ENCODE measurements around the gene U2SURP.

The U2SURP gene

DNA sequence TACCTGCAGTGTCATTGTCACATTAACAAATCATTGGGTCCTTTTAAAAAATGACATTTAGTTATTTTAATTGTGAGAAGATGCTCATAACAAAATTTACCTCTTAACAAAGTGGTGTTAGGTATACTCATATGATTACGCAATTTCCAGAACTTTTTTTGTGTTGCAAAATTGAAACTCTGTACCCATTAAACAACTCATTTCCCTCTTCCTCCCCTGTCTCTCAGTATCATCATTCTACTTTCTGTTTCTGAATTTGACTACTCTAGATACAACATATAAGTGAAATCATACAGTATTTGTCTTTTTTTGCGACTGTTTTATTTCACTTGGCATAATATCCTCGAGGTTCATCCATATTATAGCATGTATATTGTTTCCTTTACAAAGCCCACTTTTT, 59.5 kb downstream of the U2SURP start:
- H3K27ac ChIP-seq: no peak overlapping the region
- H3K4me2 ChIP-seq: peak overlapping the region; percentile 27
- no peak overlapping the region for H3K9ac ChIP-seq
- no peaks in the 10 kb centered on the region for H4K20me1 ChIP-seq (ENCODE audit: insufficient read depth)
- peaks cover 17% of the 10 kb centered on the region for H3K4me1 ChIP-seq (ENCODE audit: low read depth, poor library complexity, severe bottlenecking)
- peak overlapping the region; percentile 20 for H3K4me3 ChIP-seq (IDR thresholded peaks at IDR 0.05; ENCODE audit: insufficient read depth, low read depth, low read length)
- H3K36me3 ChIP-seq (ENCODE audit: insufficient read depth): peaks cover 4% of the 10 kb centered on the region
- TF ChIP-seq, protein P1, sequence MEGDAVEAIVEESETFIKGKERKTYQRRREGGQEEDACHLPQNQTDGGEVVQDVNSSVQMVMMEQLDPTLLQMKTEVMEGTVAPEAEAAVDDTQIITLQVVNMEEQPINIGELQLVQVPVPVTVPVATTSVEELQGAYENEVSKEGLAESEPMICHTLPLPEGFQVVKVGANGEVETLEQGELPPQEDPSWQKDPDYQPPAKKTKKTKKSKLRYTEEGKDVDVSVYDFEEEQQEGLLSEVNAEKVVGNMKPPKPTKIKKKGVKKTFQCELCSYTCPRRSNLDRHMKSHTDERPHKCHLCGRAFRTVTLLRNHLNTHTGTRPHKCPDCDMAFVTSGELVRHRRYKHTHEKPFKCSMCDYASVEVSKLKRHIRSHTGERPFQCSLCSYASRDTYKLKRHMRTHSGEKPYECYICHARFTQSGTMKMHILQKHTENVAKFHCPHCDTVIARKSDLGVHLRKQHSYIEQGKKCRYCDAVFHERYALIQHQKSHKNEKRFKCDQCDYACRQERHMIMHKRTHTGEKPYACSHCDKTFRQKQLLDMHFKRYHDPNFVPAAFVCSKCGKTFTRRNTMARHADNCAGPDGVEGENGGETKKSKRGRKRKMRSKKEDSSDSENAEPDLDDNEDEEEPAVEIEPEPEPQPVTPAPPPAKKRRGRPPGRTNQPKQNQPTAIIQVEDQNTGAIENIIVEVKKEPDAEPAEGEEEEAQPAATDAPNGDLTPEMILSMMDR (conservative IDR thresholded peaks at IDR 0.05; ENCODE audit: low read depth, low read length): no peak
- H3K79me2 ChIP-seq (ENCODE audit: insufficient read depth, low read depth): no peaks in the 10 kb centered on the region
- no peaks in the 10 kb centered on the region for H3K27me3 ChIP-seq (ENCODE audit: insufficient read depth, low read depth)
- no peak overlapping the region for H2AFZ ChIP-seq (ENCODE audit: low read depth)

- Histone ChIP-seq H4K20me1 (ENCODE audit: insufficient read depth) (no peaks in the 10 kb centered on the region), H3K27ac (no peak overlapping the region), H3K36me3 (ENCODE audit: insufficient read depth) (no peaks in the 10 kb centered on the region), H2AFZ (ENCODE audit: low read depth) (no peak overlapping the region), H3K4me1 (ENCODE audit: low read depth, poor library complexity, severe bottlenecking) (peaks cover 17% of the 10 kb centered on the region), H3K4me3 (IDR thresholded peaks at IDR 0.05; ENCODE audit: insufficient read depth, low read depth, low read length) (no peak overlapping the region), H3K79me2 (ENCODE audit: insufficient read depth, low read depth) (no peaks in the 10 kb centered on the region), H3K27me3 (ENCODE audit: insufficient read depth, low read depth) (no peaks in the 10 kb centered on the region), H3K9ac (no peak overlapping the region), H3K4me2 (no peak overlapping the region)
- TF ChIP-seq, protein P1 (conservative IDR thresholded peaks at IDR 0.05; ENCODE audit: low read depth, low read length): no peak
Measured at GRCh38 chr3:143063018-143063417, 61.6 kb downstream of the U2SURP start.

GRCh38 chr3:143064777-143065176, 63.4 kb downstream of the U2SURP start:
- H3K4me2 ChIP-seq: no peak overlapping the region
- H3K36me3 ChIP-seq (ENCODE audit: insufficient read depth): no peaks in the 10 kb centered on the region
- TF ChIP-seq, protein P1 (conservative IDR thresholded peaks at IDR 0.05; ENCODE audit: low read depth, low read length): no peak
- H3K4me1 ChIP-seq (ENCODE audit: low read depth, poor library complexity, severe bottlenecking): peaks cover 17% of the 10 kb centered on the region
- no peaks in the 10 kb centered on the region for H3K27me3 ChIP-seq (ENCODE audit: insufficient read depth, low read depth)
- H2AFZ ChIP-seq (ENCODE audit: low read depth): no peak overlapping the region
- no peaks in the 10 kb centered on the region for H4K20me1 ChIP-seq (ENCODE audit: insufficient read depth)
- no peak overlapping the region for H3K27ac ChIP-seq
- no peak overlapping the region for H3K9ac ChIP-seq
- H3K4me3 ChIP-seq (IDR thresholded peaks at IDR 0.05; ENCODE audit: insufficient read depth, low read depth, low read length): no peak overlapping the region
- no peaks in the 10 kb centered on the region for H3K79me2 ChIP-seq (ENCODE audit: insufficient read depth, low read depth)

- Histone ChIP-seq H3K27me3 (ENCODE audit: insufficient read depth, low read depth) (no peaks in the 10 kb centered on the region), H3K4me2 (no peak overlapping the region), H4K20me1 (ENCODE audit: insufficient read depth) (no peaks in the 10 kb centered on the region), H3K9ac (no peak overlapping the region), H3K27ac (no peak overlapping the region), H3K79me2 (ENCODE audit: insufficient read depth, low read depth) (no peaks in the 10 kb centered on the region), H3K36me3 (ENCODE audit: insufficient read depth) (no peaks in the 10 kb centered on the region), H3K4me1 (ENCODE audit: low read depth, poor library complexity, severe bottlenecking) (peaks cover 11% of the 10 kb centered on the region), H2AFZ (ENCODE audit: low read depth) (no peak overlapping the region), H3K4me3 (IDR thresholded peaks at IDR 0.05; ENCODE audit: insufficient read depth, low read depth, low read length) (no peak overlapping the region)
- TF ChIP-seq, protein P1 (conservative IDR thresholded peaks at IDR 0.05; ENCODE audit: low read depth, low read length): no peak
Measured at GRCh38 chr3:143065364-143065763, 64.0 kb downstream of the U2SURP start.
